DOHH2 (cell line): ENCODE measurements around the gene INSIG1.

Experiments
- H3F3A ChIP-seq: fragments of 200-600 bp; sonication (generic), shearing (Covaris generic); 2 replicates; pipeline ENCODE4 v1.6.0; 2016; ENCODE audit warnings: antibody characterized with exemption, mild to moderate bottlenecking; ENCODE audit not compliant: control insufficient read depth, insufficient read depth
- H3K27ac ChIP-seq: fragments of 200-600 bp; sonication (generic); 2 replicates; pipeline ENCODE4 v1.5.1; 2014; ENCODE audit warnings: low read depth, mild to moderate bottlenecking, low read length, moderate library complexity
- H3K27me3 ChIP-seq: fragments of 200-600 bp; sonication (generic); 2 replicates; pipeline ENCODE4 v1.6.1; 2014; ENCODE audit warnings: mild to moderate bottlenecking, low read length, mixed read lengths; ENCODE audit not compliant: control insufficient read depth
- H3K36me3 ChIP-seq: fragments of 200-600 bp; sonication (generic); 2 replicates; pipeline ENCODE4 v1.6.1; 2014; ENCODE audit warnings: mild to moderate bottlenecking, low read length, moderate library complexity, mixed read lengths; ENCODE audit not compliant: control insufficient read depth
- H3K4me1 ChIP-seq: fragments of 200-600 bp; sonication (generic); 2 replicates; pipeline ENCODE4 v1.6.1; 2014; ENCODE audit warnings: mild to moderate bottlenecking, low read length, mixed read lengths; ENCODE audit not compliant: control insufficient read depth
- H3K4me2 ChIP-seq: fragments of 200-600 bp; sonication (generic); 2 replicates; pipeline ENCODE4 v1.6.0; 2014; ENCODE audit warnings: mild to moderate bottlenecking, low read length, moderate library complexity
- H3K4me3 ChIP-seq: fragments of 200-600 bp; sonication (generic); 2 replicates; pipeline ENCODE4 v1.5.1; 2014; ENCODE audit warnings: mild to moderate bottlenecking, low read length, mixed read lengths
- H3K79me2 ChIP-seq: fragments of 200-600 bp; sonication (generic); 2 replicates; pipeline ENCODE4 v1.6.1; 2014; ENCODE audit warnings: mild to moderate bottlenecking, low read length, mixed read lengths; ENCODE audit not compliant: control insufficient read depth
- H3K9me2 ChIP-seq: fragments of 200-600 bp; sonication (generic); replicated peaks from 2 replicates; pipeline ENCODE4 v1.6.1; 2014; ENCODE audit warnings: mild to moderate bottlenecking, low read length, mixed read lengths; ENCODE audit not compliant: control insufficient read depth
- H3K9me3 ChIP-seq: fragments of 200-600 bp; sonication (generic); 2 replicates; pipeline ENCODE4 v1.6.1; 2014; ENCODE audit warnings: antibody characterized with exemption, low read length, mixed read lengths; ENCODE audit not compliant: control insufficient read depth, insufficient read depth
- H4K20me1 ChIP-seq: fragments of 200-600 bp; sonication (generic); 2 replicates; pipeline ENCODE4 v1.6.0; 2014; ENCODE audit warnings: low read depth, mild to moderate bottlenecking, antibody characterized with exemption, low read length, moderate library complexity; ENCODE audit not compliant: control insufficient read depth, insufficient read depth
- CTCF ChIP-seq: fragments of 200-600 bp; sonication (generic); IDR thresholded peaks from one replicate; pipeline ENCODE4 v1.5.1; 2014; ENCODE audit warnings: antibody characterized with exemption, mild to moderate bottlenecking, low read depth, low read length; ENCODE audit not compliant: poor library complexity, severe bottlenecking
- EZH2phosphoT487 ChIP-seq: fragments of 200-600 bp; sonication (generic); IDR thresholded peaks from 2 replicates; pipeline ENCODE4 v1.6.1; 2017; ENCODE audit warnings: borderline replicate concordance, mild to moderate bottlenecking, antibody characterized with exemption, low read length, moderate library complexity, mixed read lengths

INSIG1 gene

GRCh38 chr7:155326385-155326784 is 28.7 kb downstream of the INSIG1 start:
- H3K9me3 ChIP-seq = peaks cover 22% of the 10 kb centered on the region

GRCh38 chr7:155327590-155328320 is 30.1 kb downstream of the INSIG1 start:
- peaks cover 5% of the 10 kb centered on the region for H3K4me1 ChIP-seq
- H3K36me3 ChIP-seq = no peaks in the 10 kb centered on the region
- H3K9me3 ChIP-seq = peaks cover 20% of the 10 kb centered on the region
- no peak overlapping the region for H3K4me2 ChIP-seq
- TF ChIP-seq CTCF (no peak), EZH2phosphoT487 (no peak)
- no peak overlapping the region for H3K4me3 ChIP-seq
- no peaks in the 10 kb centered on the region; the same call in 1 of the 2 replicates for H3F3A ChIP-seq
- H4K20me1 ChIP-seq = no peaks in the 10 kb centered on the region
- H3K9me2 ChIP-seq = no peaks in the 10 kb centered on the region
- H3K27me3 ChIP-seq = peaks cover 12% of the 10 kb centered on the region
- no peaks in the 10 kb centered on the region for H3K79me2 ChIP-seq
- H3K27ac ChIP-seq = no peak overlapping the region

More at GRCh38 chr7:155326385-155326784, 28.7 kb downstream of the INSIG1 start:
- Histone ChIP-seq H3K9me2 (no peaks in the 10 kb centered on the region), H3K4me3 (no peak overlapping the region), H3K36me3 (no peaks in the 10 kb centered on the region), H3K4me2 (no peak overlapping the region), H3K27ac (no peak overlapping the region), H3K4me1 (peaks cover 7% of the 10 kb centered on the region), H3K79me2 (no peaks in the 10 kb centered on the region), H3F3A (no peaks in the 10 kb centered on the region; the same call in 1 of the 2 replicates), H4K20me1 (no peaks in the 10 kb centered on the region), H3K27me3 (peaks cover 9% of the 10 kb centered on the region)
- no peak for TF ChIP-seq EZH2phosphoT487
- no peak for TF ChIP-seq CTCF

- Histone ChIP-seq H4K20me1 (no peaks in the 10 kb centered on the region), H3F3A (no peaks in the 10 kb centered on the region; the same call in 1 of the 2 replicates), H3K4me3 (no peak overlapping the region), H3K4me1 (no peaks in the 10 kb centered on the region; the same call in 1 of the 2 replicates), H3K9me3 (peaks cover 13% of the 10 kb centered on the region), H3K36me3 (no peaks in the 10 kb centered on the region), H3K9me2 (no peaks in the 10 kb centered on the region), H3K79me2 (no peaks in the 10 kb centered on the region), H3K27ac (no peak overlapping the region), H3K4me2 (no peak overlapping the region), H3K27me3 (peaks cover 9% of the 10 kb centered on the region)
- TF ChIP-seq EZH2phosphoT487 (no peak), CTCF (no peak)
These were observed 31.5 kb downstream of the INSIG1 start for GRCh38 chr7:155329225-155329624.
